ENCODE measurements around the gene MGAT2. TPM values are rescaled to one million over a fixed set of nuclear protein-coding genes. Genes with fewer than 3 reads are reported as not detected.

The MGAT2 gene
- total and polyA plus RNA-seq, 2 donors (not counting 3 experiments of a cell fraction or from before 2014, with no cell fraction given) = 36.4 to 72.6 TPM

GRCh38 chr14:49579841-49580240, 40.8 kb upstream of the MGAT2 start:
- Histone ChIP-seq H3K27ac (ENCODE audit: insufficient read depth, low read depth, low read length) (no peak overlapping the region), H3K9me1 (replicated peaks; ENCODE audit: control insufficient read depth, extremely low read depth, insufficient read depth, low read length) (no peaks in the 10 kb centered on the region), H3K9ac (replicated peaks; ENCODE audit: extremely low read depth, insufficient read depth, low read length) (no peak overlapping the region), H3K4me3 (replicated peaks in 1 of 3; ENCODE audit: insufficient read depth in 1 of 3, low read depth in 1 of 3, low read length in 3 of 3) (no peak overlapping the region), H4K20me1 (replicated peaks; ENCODE audit: control insufficient read depth, extremely low read depth, insufficient read depth, low read length) (no peaks in the 10 kb centered on the region), H3K4me2 (ENCODE audit: insufficient read depth, low read length) (no peak overlapping the region), H2AFZ (ENCODE audit: low read depth, low read length) (no peak overlapping the region), H3K27me3 (ENCODE audit: control insufficient read depth in 2 of 2, insufficient read depth in 2 of 2, low read length in 2 of 2) (no peaks in the 10 kb centered on the region), H3K79me2 (ENCODE audit: control insufficient read depth, insufficient read depth, low read length) (peaks cover 48% of the 10 kb centered on the region), H3K36me3 (ENCODE audit: control insufficient read depth in 2 of 2, extremely low read depth in 1 of 2, insufficient read depth in 2 of 2, low read length in 2 of 2) (peaks cover 8 to 15% of the 10 kb centered on the region in 2 experiments), H3K4me1 (ENCODE audit: control insufficient read depth, extremely low read depth, insufficient read depth, low read length) (peaks cover 10% of the 10 kb centered on the region), H3K9me3 (replicated peaks; ENCODE audit: control insufficient read depth, insufficient read depth, low read length) (no peaks in the 10 kb centered on the region)
- intact Hi-C loops (cut with micrococcal nuclease) (no loop called here), dilution Hi-C loops (cut with MboI; ENCODE audit: extremely low pct_ligation_motif_present, low sequenced_read_pairs) (no loop called here)
- POLR2A ChIA-PET = no interaction called here
- DNase-seq (ENCODE audit: low read depth, low spot score) (no peak), FAIRE-seq (no peak)
- TF ChIP-seq GATA2 (IDR thresholded peaks at IDR 0.05; ENCODE audit: insufficient read depth, insufficient read length, low read depth, low read length) (no peak), MAX (IDR thresholded peaks at IDR 0.05; ENCODE audit: insufficient read depth, insufficient read length) (no peak), POLR2AphosphoS5 (IDR thresholded peaks at IDR 0.05; ENCODE audit: insufficient read depth, low read depth, low read length) (no peak), POLR2A (IDR thresholded peaks at IDR 0.05; ENCODE audit: low read depth, low read length) (no peak), MYC (IDR thresholded peaks at IDR 0.05; ENCODE audit: low read depth, low read length) (no peak), JUN (IDR thresholded peaks at IDR 0.05; ENCODE audit: borderline replicate concordance, insufficient read depth, insufficient read length, low read depth) (no peak), FOS (IDR thresholded peaks at IDR 0.05; ENCODE audit: borderline replicate concordance, insufficient read depth, low read length) (no peak), EZH2 (IDR thresholded peaks at IDR 0.05; ENCODE audit: borderline replicate concordance, low read depth, low read length, severe bottlenecking) (no peak), CTCF (IDR thresholded peaks at IDR 0.05; ENCODE audit: extremely low read depth in 1 of 2, insufficient read depth in 1 of 2, low read depth in 1 of 2, low read length in 2 of 2) (no peak)
- BruUV-seq (replicated peaks) = no TSS peak
- CTCF ChIA-PET = no interaction called here
